Measurements from ENCODE around the gene QSOX2.

Gene QSOX2

GRCh38 chr9:136242248-136242647 lies 3.4 kb downstream of the QSOX2 start:
- DNase-seq, result no peak
- Histone ChIP-seq H3K4me1 (peaks cover 0 to 14% (median 9%) of the 10 kb centered on the region in 4 donors), H3K27me3 (no peaks in the 10 kb centered on the region), H3K9me3 (no peaks in the 10 kb centered on the region), H3K27ac (no peak overlapping the region), H3K36me3 (peaks cover 0 to 1% (median under 1%) of the 10 kb centered on the region in 3 donors), H3K4me3 (no peak overlapping the region)
- TF ChIP-seq CTCF (IDR thresholded peaks at IDR 0.05), result no peak
- intact Hi-C loops (cut with DNase I; ENCODE audit: low total_unique reads), result loop anchor here (10.0 kb wide), 1 partner anchor 277 kb away; the partner anchor contains the start of gene UBAC1

- TF ChIP-seq CTCF (IDR thresholded peaks at IDR 0.05), result no peak
- Histone ChIP-seq H3K27ac (no peak overlapping the region), H3K4me3 (no peak overlapping the region), H3K27me3 (no peaks in the 10 kb centered on the region), H3K4me1 (peaks cover 0 to 14% (median 9%) of the 10 kb centered on the region in 4 donors), H3K36me3 (peaks cover 6 to 9% (median 7%) of the 10 kb centered on the region in 3 donors), H3K9me3 (no peaks in the 10 kb centered on the region)
- DNase-seq, result no peak
- intact Hi-C loops (cut with DNase I; ENCODE audit: low total_unique reads), result loop anchor here (10.0 kb wide), 1 partner anchor 277 kb away; the partner anchor contains the start of gene UBAC1
Measured at GRCh38 chr9:136241542-136241941, 4.1 kb downstream of the QSOX2 start.

- DNase-seq, result no peak
- Histone ChIP-seq H3K27me3 (no peaks in the 10 kb centered on the region), H3K27ac (no peak overlapping the region), H3K9me3 (no peaks in the 10 kb centered on the region), H3K4me3 (no peak overlapping the region), H3K36me3 (peaks cover 6 to 14% (median 13%) of the 10 kb centered on the region in 3 donors), H3K4me1 (peaks cover 0 to 14% (median 9%) of the 10 kb centered on the region in 4 donors)
- intact Hi-C loops (cut with DNase I; ENCODE audit: low total_unique reads), result loop anchor here (10.0 kb wide), 1 partner anchor 276 kb away; the partner anchor contains the start of gene UBAC1
- no peak for TF ChIP-seq CTCF (IDR thresholded peaks at IDR 0.05)
Measured at GRCh38 chr9:136240941-136241340, 4.7 kb downstream of the QSOX2 start.

- peaks cover 0 to 10% (median 6%) of the 10 kb centered on the region in 4 donors for H3K4me1 ChIP-seq
- DNase-seq, result no peak
- no peak for TF ChIP-seq CTCF (IDR thresholded peaks at IDR 0.05)
- H3K27me3 ChIP-seq, result no peaks in the 10 kb centered on the region
- no peak overlapping the region for H3K27ac ChIP-seq
- H3K9me3 ChIP-seq, result no peaks in the 10 kb centered on the region
- H3K36me3 ChIP-seq, result peaks cover 12 to 22% (median 22%) of the 10 kb centered on the region in 3 donors
- intact Hi-C loops (cut with DNase I; ENCODE audit: low total_unique reads), result loop anchor here (10.0 kb wide), 1 partner anchor 275 kb away; the partner anchor contains the start of gene UBAC1
- no peak overlapping the region for H3K4me3 ChIP-seq
Measured at GRCh38 chr9:136239983-136240330, 5.7 kb downstream of the QSOX2 start.

GRCh38 chr9:136239135-136239982 lies 6.3 kb downstream of the QSOX2 start:
- Histone ChIP-seq H3K27me3 (no peaks in the 10 kb centered on the region), H3K36me3 (peaks cover 12 to 24% (median 22%) of the 10 kb centered on the region in 3 donors), H3K4me3 (no peak overlapping the region), H3K4me1 (peaks cover 0 to 4% (median 0%) of the 10 kb centered on the region in 4 donors), H3K27ac (no peak overlapping the region), H3K9me3 (no peaks in the 10 kb centered on the region)
- no peak for DNase-seq
- no peak for TF ChIP-seq CTCF (IDR thresholded peaks at IDR 0.05)
- intact Hi-C loops (cut with DNase I; ENCODE audit: low total_unique reads), result no loop called here

Data from tibial artery (tissue), 4 donors.